PC-9 (cell line): ENCODE data around the gene C17orf67. TPM values are rescaled to one million over a fixed set of nuclear protein-coding genes. Genes with fewer than 3 reads are reported as not detected.

Experiments used
- BruUV-seq: library from RNA; stranded (reverse); fragments of 400-500 nt; replicated peaks from 2 replicates; lab custom pipeline; 2021; lab: Mats Ljungman, UMichigan
- CTCF ChIA-PET: fragments of 300-600 bp; sonication (Branson Sonifier 250); formaldehyde crosslinking; loops from one replicate; lab custom pipeline; 2022; ENCODE audit warnings: antibody characterized with exemption; lab: Charles Lee
- POLR2A ChIA-PET: fragments of 300-600 bp; sonication (Branson Sonifier 250); formaldehyde crosslinking; loops from one replicate; lab custom pipeline; 2022; ENCODE audit warnings: antibody characterized with exemption; ENCODE audit not compliant: unreplicated experiment; lab: Charles Lee
- DNase-seq, 2 experiments: peaks; one replicate each; pipeline versions ENCODE4 v3.0.0 to v3.0.0-alpha.2; 2015 to 2022; ENCODE audit warnings: mixed read lengths in 1 of 2
- H2AFZ ChIP-seq: fragments of 200-600 bp; sonication (generic); 2 replicates; pipeline ENCODE4 v1.8.1; 2017; ENCODE audit warnings: antibody characterized with exemption
- H3F3A ChIP-seq: fragments of 200-600 bp; sonication (generic); 2 replicates; pipeline ENCODE4 v1.8.1; 2017; ENCODE audit warnings: antibody characterized with exemption, mild to moderate bottlenecking, low read depth; ENCODE audit not compliant: insufficient read depth
- H3K27ac ChIP-seq: fragments of 200-600 bp; sonication (generic); 2 replicates; pipeline ENCODE4 v1.6.1; 2016; ENCODE audit warnings: mixed run types
- H3K27me3 ChIP-seq: fragments of 200-600 bp; sonication (generic); 2 replicates; pipeline ENCODE4 v1.6.1; 2016; ENCODE audit warnings: low read depth, mixed run types; ENCODE audit not compliant: insufficient read depth
- H3K36me3 ChIP-seq: fragments of 200-600 bp; sonication (generic); 2 replicates; pipeline ENCODE4 v1.6.1; 2016; ENCODE audit warnings: low read depth, mixed run types
- H3K4me1 ChIP-seq: fragments of 200-600 bp; sonication (generic); replicated peaks from 2 replicates; pipeline ENCODE4 v1.6.1; 2016; ENCODE audit warnings: mixed run types; ENCODE audit not compliant: insufficient read depth
- H3K4me2 ChIP-seq: fragments of 200-600 bp; sonication (generic); 2 replicates; pipeline ENCODE4 v1.6.1; 2017; ENCODE audit warnings: mixed run types
- H3K4me3 ChIP-seq: fragments of 200-600 bp; sonication (generic); 2 replicates; pipeline ENCODE4 v1.6.1; 2016; ENCODE audit warnings: mixed run types
- H3K79me2 ChIP-seq: fragments of 200-600 bp; sonication (generic); 2 replicates; pipeline ENCODE4 v1.6.1; 2017; ENCODE audit warnings: low read depth, mixed run types
- H3K9me2 ChIP-seq: fragments of 200-600 bp; sonication (generic); 2 replicates; pipeline ENCODE4 v1.8.1; 2017; ENCODE audit warnings: mild to moderate bottlenecking; ENCODE audit not compliant: insufficient read depth
- H3K9me3 ChIP-seq: fragments of 200-600 bp; sonication (generic); 2 replicates; pipeline ENCODE4 v1.8.1; 2016; ENCODE audit warnings: low read depth; ENCODE audit not compliant: insufficient read depth
- H4K20me1 ChIP-seq: fragments of 200-600 bp; sonication (generic); 2 replicates; pipeline ENCODE4 v1.8.1; 2017; ENCODE audit not compliant: insufficient read depth
- EZH2 ChIP-seq: fragments of 200-600 bp; sonication (generic); IDR thresholded peaks from 2 replicates; pipeline ENCODE4 v1.8.0; 2017; ENCODE audit warnings: antibody characterized with exemption, low read depth
- intact Hi-C: fragments of 100-400 bp; cut with micrococcal nuclease; formaldehyde crosslinking; loops from one replicate; pipeline ENCODE4 v1.10.0; 2022; ENCODE audit not compliant: unreplicated experiment
- total RNA-seq: library from RNA; stranded (reverse); gene quantifications from 2 replicates; pipeline ENCODE4 v1.2.3, GENCODE V29; 2021
- TF ChIP-seq, protein P1 (sequence below): fragments of 200-600 bp; sonication (generic); conservative IDR thresholded peaks from 2 replicates; pipeline ENCODE4 v1.6.1; 2017; ENCODE audit warnings: mixed run types, antibody characterized with exemption, mild to moderate bottlenecking, moderate library complexity

The C17orf67 gene
- total RNA-seq, 1 experiment from 2014 or later, result 4.3 TPM

DNA sequence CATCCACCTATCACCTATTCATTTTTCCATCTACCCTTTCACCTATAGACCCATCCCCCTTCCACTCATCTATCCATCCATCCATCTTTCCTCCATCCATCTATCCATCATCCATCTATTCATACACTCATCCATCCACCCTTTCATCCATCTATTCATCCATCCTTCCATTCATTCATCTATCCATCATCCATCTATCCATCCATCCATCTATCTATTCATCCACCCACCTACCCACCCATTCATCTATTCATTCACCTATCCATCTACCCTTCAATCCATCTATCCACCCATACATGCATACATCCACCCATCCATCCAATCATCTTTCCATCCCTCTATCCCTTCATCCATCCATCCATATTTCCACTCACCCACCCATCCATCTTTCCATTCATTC lies 63.3 kb downstream of the C17orf67 start:
- TF ChIP-seq, protein P1, sequence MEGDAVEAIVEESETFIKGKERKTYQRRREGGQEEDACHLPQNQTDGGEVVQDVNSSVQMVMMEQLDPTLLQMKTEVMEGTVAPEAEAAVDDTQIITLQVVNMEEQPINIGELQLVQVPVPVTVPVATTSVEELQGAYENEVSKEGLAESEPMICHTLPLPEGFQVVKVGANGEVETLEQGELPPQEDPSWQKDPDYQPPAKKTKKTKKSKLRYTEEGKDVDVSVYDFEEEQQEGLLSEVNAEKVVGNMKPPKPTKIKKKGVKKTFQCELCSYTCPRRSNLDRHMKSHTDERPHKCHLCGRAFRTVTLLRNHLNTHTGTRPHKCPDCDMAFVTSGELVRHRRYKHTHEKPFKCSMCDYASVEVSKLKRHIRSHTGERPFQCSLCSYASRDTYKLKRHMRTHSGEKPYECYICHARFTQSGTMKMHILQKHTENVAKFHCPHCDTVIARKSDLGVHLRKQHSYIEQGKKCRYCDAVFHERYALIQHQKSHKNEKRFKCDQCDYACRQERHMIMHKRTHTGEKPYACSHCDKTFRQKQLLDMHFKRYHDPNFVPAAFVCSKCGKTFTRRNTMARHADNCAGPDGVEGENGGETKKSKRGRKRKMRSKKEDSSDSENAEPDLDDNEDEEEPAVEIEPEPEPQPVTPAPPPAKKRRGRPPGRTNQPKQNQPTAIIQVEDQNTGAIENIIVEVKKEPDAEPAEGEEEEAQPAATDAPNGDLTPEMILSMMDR, result no peak
- TF ChIP-seq EZH2, result no peak
- CTCF ChIA-PET, result no interaction called here
- H3K9me2 ChIP-seq, result no peaks in the 10 kb centered on the region
- H3K79me2 ChIP-seq, result no peaks in the 10 kb centered on the region
- intact Hi-C loops, result no loop called here
- H3K27ac ChIP-seq, result no peak overlapping the region
- POLR2A ChIA-PET, result no interaction called here
- no peaks in the 10 kb centered on the region for H4K20me1 ChIP-seq
- no peak overlapping the region for H3K4me3 ChIP-seq
- H3K4me2 ChIP-seq, result no peak overlapping the region
- no peaks in the 10 kb centered on the region for H3K36me3 ChIP-seq
- BruUV-seq, result no TSS peak
- H3K27me3 ChIP-seq, result peaks cover 18% of the 10 kb centered on the region
- H3K9me3 ChIP-seq, result no peaks in the 10 kb centered on the region; the same call in 1 of the 2 replicates
- no peaks in the 10 kb centered on the region for H3F3A ChIP-seq
- no peak overlapping the region for H2AFZ ChIP-seq
- H3K4me1 ChIP-seq, result no peaks in the 10 kb centered on the region
- DNase-seq, result no peak

DNA sequence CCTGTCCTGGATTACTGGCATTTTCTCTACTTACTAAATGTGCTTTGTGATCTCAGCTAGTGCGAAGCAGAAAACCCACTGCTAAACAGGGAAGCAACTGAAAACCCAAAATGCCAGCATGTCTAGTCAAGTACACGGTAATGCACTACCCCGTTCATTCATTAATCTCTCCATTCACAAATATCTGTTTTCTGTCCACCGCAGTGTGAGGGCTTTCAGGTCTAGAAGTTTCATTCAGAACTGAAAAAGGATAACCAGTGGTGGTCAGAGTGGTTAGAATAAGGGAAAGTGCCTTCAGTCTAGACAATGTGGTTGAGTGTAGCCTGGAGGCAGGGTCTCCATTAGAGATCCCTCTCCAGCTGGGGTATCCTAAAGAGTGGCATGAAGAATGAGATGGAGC lies 68.3 kb downstream of the C17orf67 start:
- H3K4me2 ChIP-seq, result no peak overlapping the region
- H3K27ac ChIP-seq, result no peak overlapping the region
- ChIA-PET CTCF (no interaction called here), POLR2A (no interaction called here)
- H4K20me1 ChIP-seq, result no peaks in the 10 kb centered on the region
- no peaks in the 10 kb centered on the region for H3K36me3 ChIP-seq
- no peaks in the 10 kb centered on the region for H3K79me2 ChIP-seq
- H2AFZ ChIP-seq, result no peak overlapping the region
- H3F3A ChIP-seq, result no peaks in the 10 kb centered on the region
- intact Hi-C loops, result no loop called here
- TF ChIP-seq, protein P1, result no peak
- no peak for TF ChIP-seq EZH2
- no peaks in the 10 kb centered on the region for H3K9me2 ChIP-seq
- H3K4me3 ChIP-seq, result no peak overlapping the region
- H3K4me1 ChIP-seq, result no peaks in the 10 kb centered on the region
- no peaks in the 10 kb centered on the region for H3K9me3 ChIP-seq
- H3K27me3 ChIP-seq, result peaks cover 13% of the 10 kb centered on the region; the same call in 1 of the 2 replicates
- BruUV-seq, result no TSS peak
- no peak for DNase-seq

DNA sequence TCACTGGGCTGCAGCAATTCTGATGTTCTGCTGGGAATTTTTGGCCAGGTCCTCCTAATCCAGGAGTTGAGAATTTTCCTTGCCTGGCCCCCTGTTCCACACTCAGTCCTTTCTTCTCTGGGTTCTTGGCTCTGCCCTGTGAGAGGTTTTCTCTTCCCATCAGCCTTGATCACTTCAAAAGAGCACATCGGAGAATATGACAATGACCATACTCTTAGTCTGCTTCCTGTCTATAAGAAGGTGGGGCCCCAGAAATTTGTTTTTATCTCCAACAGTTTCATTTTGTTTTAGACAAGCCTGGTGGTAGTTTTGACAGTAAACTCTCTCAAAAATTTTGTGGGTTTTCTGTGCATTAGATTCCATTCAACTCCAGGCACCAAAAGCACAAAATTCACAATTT lies 70.7 kb downstream of the C17orf67 start:
- TF ChIP-seq, protein P1, result no peak
- no peak for TF ChIP-seq EZH2
- Histone ChIP-seq H3K4me1 (no peaks in the 10 kb centered on the region), H3F3A (no peaks in the 10 kb centered on the region), H3K79me2 (no peaks in the 10 kb centered on the region), H2AFZ (no peak overlapping the region), H4K20me1 (no peaks in the 10 kb centered on the region), H3K4me2 (no peak overlapping the region), H3K4me3 (no peak overlapping the region), H3K27me3 (peaks cover 9% of the 10 kb centered on the region; the same call in 1 of the 2 replicates), H3K9me3 (no peaks in the 10 kb centered on the region), H3K27ac (no peak overlapping the region), H3K36me3 (no peaks in the 10 kb centered on the region), H3K9me2 (no peaks in the 10 kb centered on the region)
- BruUV-seq, result no TSS peak
- POLR2A ChIA-PET, result no interaction called here
- CTCF ChIA-PET, result no interaction called here
- no peak for DNase-seq
- intact Hi-C loops, result no loop called here
